GM19438 (cell line): ENCODE results near the gene B3GALT4.
A peak's percentile ranks its signal among the peaks of the same experiment; 100 is the strongest.
"Not testable (repeated sequence)": the region's sequence is repeated elsewhere in the genome, so short reads cannot be mapped to it uniquely, and the experiment has no call there.

ENCODE experiments used
- ATAC-seq: cut with Tn5 transposase; IDR thresholded peaks from one replicate; pipeline ENCODE4 v1.9.1; 2021; ENCODE audit warnings: low read depth; ENCODE audit not compliant: unreplicated experiment

Gene B3GALT4

DNA sequence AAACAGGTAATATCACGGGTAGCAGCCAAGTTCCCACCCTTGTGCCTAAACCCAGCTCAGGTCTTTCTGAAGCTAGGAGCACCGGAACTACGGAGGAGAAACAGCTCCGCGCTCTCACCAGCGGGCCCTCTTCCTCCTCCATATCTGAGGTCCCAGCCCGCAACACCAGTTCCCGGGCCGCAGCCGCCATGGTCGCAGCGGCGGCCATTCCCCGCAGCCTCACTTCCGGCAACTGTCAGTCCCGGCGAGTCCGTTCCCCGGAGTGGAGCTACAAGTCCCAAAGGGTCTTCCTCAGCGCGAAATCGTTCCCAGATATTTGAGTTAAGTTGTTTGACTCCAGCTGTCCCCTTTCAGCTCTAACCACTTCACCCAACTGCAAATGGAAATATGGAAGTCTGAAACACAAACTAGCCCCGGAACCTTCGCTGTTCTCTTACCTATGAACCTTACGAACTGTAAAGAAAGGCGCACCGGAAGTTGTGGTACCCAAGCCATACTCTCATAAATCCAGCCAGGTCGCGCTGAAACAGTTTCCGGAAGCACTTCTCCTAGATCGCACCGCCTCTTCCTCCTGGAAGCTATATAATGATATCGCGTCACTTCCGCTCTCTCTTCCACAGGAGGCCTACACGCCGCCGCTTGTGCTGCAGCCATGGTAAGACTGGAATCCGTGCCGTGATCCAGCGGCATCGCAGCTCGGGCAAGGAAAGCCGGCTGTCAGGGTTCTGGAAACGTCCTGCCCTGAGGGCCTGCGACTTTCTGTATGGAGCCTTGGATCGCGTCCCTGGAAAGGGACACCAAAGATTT is 5.3 kb upstream of the B3GALT4 start, which contains the start of the genes RPS18 and VPS52:
TSS of gene RPS18 (plus strand) at position 608 of the 807 bp plus-strand sequence. CDS start at position 653, 45 bp downstream.
TSS of gene VPS52 (minus strand) at position 409 of the 807 bp plus-strand sequence. CDS start at position 208, 201 bp downstream.
- ATAC-seq = peak; percentile 63

DNA sequence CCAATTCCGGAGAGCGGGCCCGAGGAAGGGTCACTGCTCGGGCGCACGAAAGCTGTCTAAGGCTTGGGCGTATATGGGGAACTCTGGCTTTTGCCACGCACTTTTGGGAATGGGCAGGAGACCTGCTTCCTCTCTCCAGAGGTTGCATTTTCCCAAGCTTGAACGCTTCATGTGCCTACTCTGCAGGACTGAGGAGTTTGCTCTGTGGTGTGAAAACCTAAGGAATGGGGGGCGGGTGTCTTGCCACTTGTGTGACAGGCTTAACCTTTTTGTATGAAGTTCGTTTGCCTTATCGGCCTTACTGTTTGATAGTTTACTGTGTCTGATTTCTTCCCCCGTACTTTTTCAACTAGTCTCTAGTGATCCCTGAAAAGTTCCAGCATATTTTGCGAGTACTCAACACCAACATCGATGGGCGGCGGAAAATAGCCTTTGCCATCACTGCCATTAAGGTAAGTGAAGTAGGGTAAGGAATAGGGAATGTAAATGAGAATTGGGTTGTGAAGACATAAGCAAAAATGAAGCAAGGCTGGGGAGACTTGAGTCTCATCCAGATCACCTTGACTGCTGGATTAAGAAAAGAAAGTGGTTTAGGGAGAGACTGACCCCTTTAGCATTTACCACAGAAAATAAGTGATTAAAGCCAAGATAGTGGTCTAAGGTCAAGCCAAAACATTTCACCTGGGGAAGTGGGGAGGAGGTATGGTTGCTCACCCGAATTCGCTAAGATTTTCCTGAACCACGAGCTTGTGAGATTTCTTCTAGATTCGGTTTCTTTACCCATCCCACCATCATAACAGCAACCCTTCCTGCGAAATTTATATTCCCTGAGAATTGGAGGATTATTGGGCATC is 4.4 kb upstream of the B3GALT4 start:
- no peak for ATAC-seq

DNA sequence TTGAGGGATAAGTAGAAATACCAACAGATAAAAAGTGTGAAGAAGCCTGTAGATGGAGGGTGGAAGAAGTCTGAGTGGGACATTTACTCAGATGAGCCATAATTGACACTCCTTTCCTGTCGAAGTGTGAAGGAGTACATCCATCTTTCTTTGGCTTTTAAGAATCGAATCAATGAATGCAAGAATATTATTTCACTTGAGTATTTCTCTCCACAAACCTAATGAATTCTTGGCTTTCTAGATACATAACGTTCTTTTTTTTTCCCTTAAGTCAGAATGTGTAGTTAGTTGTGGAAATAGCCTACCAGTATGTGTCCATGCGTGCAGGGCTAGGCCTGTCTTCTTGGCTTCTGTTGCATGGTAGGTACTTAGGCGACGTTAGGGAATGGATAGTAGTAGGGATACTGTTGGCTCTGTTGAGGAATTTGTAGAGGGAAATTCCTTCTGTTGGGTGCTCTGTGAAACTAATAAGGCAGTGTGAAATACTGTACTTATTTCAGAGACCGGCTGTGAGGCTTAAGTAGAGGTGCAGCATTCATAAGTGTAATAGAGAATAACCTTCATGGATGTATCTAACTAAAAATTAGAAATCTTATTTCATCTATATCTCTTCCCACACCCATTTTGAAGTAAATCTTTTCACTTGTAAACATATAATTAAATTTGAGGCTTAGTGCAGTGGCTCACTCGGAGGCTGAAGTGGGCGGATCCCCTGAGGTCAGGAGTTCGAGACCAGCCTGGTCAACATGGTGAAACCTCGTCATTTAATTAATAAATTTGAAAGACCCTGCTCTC is 3.6 kb upstream of the B3GALT4 start:
- ATAC-seq = no peak

DNA sequence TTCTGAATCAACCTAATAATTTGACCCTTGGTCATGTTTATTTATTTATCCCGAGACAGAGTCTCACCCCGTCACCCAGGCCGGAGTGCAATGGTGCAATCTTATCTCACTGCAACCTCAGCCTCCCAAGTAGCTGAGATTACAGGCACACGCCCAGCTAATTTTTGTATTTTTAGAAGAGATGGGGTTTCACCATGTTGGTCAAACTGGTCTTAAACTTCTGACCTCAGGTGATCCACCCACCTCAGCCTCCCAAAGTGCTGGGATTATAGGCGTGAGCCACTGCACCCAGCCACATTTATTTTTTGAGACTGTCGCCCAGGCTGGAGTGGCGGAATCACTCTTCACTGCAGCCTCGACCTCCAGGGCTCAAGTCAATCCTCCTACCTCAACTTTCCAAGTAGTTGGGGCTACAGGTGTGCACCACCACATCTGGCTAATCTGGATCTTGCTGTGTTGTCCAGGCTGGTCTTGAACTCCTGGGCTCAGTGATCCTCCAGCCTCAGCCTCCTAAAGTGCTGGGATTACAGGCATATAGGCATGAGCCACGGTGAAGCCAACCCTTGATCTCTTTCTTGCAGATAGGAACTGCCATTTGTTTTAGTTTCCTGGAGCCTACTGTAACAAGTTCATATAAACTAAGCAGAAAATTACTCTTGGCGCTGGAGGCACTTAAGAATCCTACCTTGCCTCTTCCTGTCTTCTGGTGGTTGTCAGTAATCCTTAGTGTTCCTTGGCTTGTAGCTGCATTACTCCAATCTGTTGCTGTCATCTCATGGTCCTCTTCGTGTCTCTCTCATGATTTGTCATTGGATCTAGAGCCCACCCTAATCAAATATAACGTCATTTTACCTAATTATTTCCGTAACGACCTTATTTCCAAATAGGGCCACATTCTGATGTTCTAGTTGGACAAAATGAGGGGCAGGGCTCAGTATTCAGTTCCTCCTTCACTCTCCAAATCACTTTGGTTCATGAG is 2.7 kb upstream of the B3GALT4 start:
- no peak for ATAC-seq

GRCh38 chr6:33275795-33276580 is 935 bp upstream of the B3GALT4 start:
- ATAC-seq = not testable (repeated sequence)

DNA sequence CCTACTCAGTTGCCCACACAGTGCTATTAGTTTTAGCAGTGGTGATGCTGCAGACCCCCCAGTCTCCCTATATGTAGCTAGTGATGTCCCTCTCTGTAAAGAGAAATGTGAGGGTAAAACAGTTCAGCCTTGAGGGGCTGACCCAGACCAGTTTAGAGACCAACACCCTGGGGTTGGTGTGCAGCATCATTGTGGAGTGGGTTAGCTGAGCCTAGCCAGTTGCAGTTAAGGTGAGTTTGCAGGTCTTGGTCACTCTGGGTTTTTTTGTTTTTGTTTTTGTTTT is 401 bp upstream of the B3GALT4 start:
- no peak for ATAC-seq

DNA sequence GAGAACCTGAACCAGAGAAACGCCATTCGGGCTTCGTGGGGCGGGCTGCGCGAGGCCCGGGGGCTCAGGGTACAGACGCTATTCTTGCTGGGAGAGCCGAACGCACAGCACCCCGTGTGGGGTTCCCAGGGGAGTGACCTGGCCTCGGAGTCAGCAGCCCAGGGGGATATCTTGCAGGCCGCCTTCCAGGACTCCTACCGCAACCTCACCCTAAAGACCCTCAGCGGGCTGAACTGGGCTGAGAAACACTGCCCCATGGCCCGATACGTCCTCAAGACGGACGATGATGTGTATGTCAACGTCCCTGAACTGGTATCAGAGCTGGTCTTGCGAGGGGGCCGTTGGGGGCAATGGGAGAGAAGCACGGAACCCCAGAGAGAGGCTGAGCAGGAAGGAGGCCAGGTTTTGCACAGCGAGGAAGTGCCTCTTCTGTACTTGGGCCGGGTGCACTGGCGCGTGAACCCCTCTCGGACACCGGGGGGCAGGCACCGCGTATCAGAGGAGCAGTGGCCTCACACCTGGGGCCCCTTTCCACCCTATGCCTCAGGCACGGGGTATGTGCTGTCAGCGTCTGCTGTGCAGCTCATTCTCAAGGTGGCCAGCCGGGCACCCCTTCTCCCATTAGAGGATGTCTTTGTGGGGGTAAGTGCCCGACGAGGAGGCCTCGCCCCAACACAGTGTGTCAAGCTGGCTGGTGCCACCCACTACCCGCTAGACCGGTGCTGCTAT is 904 bp downstream of the B3GALT4 start:
- ATAC-seq = peak; percentile 28

GRCh38 chr6:33278392-33278741 is 1.4 kb downstream of the B3GALT4 start:
- ATAC-seq = no peak

GRCh38 chr6:33278810-33279209 is 1.9 kb downstream of the B3GALT4 start:
- ATAC-seq = no peak

DNA sequence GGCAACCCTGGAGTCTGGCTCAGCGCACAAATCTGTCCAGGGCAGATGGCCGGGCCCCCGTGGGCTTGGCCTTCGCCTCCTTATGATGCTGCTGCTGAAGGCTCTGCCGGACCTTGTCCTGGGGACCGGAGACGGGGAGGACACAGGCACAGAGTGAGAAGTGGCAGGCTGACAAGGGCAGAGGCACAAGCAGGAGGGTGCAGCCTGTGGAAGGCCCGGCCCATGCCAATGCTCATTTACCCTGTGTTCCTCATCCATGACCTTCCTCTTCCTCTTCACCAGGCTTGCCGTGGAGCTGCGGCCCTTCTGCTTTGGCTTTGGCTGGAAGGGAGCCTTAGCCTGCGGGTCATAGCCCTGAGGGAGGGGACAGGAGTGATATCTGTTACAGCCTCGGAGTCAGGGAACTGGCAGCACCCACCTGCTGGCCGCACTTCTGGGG is 2.4 kb downstream of the B3GALT4 start:
- ATAC-seq = no peak

- ATAC-seq = no peak
These were observed 3.1 kb downstream of the B3GALT4 start for GRCh38 chr6:33279971-33280511.

- ATAC-seq = no peak
These were observed 3.6 kb downstream of the B3GALT4 start for GRCh38 chr6:33280539-33280938.

DNA sequence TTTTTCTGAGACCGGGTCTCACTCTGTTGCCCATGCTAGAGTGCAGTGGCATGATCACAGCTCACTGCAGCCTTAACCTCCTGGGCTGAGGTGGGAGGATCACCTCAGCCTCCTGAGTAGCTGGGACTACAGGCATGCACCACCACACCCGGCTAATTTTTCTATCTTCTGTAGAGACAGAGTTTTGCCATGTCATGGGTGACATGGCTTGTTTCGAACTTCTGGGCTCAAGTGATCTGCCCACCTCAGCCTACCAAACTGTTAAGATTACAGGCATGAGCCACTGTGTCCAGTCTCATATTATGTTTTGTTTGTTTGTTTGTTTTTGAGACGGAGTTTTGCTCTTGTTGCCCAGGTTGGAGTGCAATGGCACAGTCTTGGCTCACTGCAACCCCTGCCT is 8.3 kb downstream of the B3GALT4 start:
- not testable (repeated sequence) for ATAC-seq

DNA sequence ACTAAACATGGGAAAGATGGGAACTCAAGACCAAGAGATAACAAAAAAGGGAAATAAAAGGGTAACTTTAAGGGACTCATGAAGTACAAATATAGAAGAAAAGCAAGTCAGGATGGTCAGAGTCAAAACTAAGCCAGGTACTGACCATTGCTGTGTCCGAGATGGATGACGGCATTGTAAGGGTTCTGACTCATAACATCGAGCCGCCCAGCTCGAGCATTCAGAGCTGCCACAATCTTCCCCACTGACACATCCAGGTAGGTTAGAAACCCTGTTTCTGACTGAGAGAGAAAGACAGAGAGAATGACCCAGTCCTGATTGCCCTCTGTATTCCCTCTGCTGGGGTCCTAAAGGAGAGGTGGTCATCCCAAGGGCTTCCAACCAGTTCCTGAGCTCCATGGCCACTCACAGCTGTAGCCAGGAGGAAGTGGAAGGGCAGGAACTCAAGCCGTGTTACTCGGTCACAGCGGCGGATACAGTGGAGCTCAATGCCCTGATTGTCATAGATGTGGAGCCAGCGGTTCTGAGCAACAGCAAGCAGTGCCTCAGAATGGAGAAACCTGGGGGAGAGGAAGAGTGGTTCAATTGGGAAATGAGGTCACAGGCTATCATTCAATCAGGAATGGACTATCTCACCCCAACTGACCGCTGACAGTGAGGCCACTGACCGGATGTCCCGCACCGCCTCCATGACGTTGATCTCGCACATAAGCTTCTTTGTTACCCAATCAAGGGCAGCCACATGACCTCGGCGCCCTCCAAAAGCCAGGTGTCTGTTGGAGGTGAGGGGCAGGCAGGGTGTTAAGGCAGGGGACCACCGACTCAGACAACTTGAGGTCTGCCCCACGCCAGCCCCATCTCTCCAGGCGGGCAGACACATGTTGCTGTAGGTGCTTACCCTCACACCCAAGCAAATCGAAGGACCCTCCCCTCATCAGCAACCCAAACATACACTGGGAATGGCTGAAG is 10.3 kb downstream of the B3GALT4 start:
- no peak for ATAC-seq

DNA sequence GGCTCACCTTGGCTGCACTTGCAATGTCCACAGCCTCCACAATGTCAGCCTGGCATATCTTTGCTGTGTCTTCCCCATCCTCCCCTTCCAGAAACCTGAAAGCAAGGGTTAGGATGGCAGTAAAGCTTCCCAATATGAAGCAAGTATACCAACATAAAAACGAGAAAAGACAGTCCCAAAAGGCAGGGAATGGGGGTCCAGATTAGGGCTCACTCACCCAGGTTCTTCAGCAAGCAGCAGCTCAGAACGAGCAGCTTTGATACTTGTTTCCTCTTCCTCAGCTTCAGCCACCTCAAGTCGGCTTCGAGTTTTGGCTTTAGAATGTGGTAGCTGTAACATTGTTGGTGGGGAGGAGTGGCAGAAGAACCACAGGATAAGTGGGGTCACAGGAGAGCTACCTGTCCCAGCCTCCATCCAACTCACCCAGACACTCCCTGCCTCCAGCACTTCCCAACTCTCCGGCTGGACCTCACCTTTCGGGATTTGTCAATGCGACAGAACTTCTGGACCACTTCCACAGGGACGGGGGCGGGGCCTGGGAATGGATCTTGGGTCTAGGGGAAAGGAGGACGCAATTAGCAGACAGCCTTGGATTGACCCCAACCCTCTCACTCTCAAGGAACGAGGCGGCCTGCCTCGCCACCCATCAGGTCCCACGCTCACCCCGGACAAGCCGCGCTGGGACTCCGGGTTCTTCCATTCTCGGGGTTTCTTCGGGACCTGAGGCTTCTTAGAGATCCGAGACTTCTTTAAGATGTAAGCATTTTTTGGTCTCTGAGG is 11.4 kb downstream of the B3GALT4 start:
- ATAC-seq = no peak
